HG03060 (cell line): ENCODE results near the gene KIRREL2.
"Not testable (repeated sequence)": the region's sequence is repeated elsewhere in the genome, so short reads cannot be mapped to it uniquely, and the experiment has no call there.

Source experiments
- ATAC-seq: cut with Tn5 transposase; IDR thresholded peaks from one replicate; pipeline ENCODE4 v1.9.1; 2021; ENCODE audit warnings: low read depth, moderate number of reproducible peaks; ENCODE audit not compliant: unreplicated experiment

Gene KIRREL2

DNA sequence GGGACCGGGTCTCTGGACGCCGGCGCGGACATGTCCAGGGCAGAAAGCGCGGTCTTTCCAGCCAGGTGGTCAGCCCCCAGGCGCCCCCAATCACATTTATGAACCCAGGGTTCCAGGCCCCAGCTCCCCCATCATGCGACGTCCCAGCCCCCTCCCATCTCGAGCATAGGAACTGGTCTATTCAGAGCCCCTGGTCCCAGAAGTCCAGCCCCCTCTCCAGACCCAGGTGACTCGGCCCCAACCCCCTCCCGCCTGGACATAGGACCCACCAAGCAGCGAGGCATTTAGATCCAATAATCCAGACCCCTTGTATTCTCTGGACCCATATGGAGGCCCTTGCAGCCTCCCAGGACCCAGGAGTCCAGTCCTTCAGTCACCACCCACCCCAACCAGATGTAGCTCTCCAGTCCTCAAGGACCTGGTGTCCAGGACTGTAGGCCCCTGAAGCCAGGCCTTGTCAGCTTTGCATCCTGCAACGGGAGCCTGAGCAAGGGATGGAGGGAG is 12.2 kb downstream of the KIRREL2 start:
- ATAC-seq: no peak

GRCh38 chr19:35869327-35870123 is 12.8 kb downstream of the KIRREL2 start:
- no peak for ATAC-seq

DNA sequence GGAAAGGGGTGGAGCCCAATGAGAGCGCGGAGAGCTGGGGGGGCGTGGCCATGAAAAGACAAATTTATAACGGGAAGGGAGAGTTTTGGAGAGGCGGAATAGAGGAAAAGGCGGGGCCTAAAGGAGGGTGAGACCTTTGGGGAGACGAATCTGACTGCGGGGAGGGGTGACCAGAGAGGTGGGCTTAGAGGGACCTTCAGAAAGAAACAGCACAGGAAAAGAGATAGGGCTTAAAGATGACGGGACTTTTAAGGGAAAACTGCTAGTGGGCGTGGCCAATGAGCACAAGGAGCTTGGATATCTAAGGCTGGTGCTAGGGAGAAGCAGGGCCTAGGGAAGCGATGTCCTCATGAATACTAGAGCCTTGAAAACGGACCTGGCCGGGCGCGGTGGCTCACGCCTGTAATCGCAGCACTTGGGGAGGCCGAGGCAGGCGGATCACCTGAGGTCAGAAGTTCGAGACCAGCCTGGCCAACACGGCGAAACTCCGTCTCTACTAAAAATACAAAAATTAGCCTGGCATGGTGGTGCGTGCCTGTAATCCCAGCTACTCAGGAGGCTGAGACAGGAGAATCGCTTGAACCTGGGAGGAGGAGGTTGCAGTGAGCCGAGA is 13.5 kb downstream of the KIRREL2 start:
- ATAC-seq: not testable (repeated sequence)

GRCh38 chr19:35870798-35871197 is 14.1 kb downstream of the KIRREL2 start:
- ATAC-seq: no peak

DNA sequence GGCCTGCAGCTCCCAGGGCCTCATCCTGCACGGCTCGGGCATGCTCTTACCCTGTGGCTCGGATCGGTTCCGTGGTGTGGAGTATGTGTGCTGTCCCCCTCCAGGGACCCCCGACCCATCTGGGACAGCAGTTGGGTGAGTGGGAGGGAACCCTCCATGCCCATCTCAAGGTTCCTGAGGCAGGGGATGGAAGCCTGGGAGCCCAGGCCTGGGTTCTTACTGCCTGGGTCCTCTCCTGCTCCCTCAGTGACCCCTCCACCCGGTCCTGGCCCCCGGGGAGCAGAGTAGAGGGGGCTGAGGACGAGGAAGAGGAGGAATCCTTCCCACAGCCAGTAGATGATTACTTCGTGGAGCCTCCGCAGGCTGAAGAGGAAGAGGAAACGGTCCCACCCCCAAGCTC is 14.9 kb downstream of the KIRREL2 start:
- no peak for ATAC-seq

DNA sequence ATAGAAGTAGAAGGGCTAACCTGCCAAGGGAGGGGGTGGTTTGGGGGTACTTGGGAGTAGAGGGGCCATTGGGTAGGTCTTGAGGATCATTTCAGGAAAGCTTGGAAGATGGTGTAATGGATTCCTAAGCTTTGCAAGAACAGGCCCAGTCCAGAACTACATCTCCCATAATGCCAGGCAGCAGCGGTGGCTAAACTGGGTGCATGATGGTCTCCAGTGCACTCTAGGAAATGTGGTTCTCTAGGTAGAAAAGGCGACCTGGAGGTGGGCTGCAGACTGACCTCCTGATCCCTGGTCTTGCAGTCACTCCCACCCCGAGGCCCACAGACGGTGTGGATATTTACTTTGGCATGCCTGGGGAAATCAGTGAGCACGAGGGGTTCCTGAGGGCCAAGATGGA is 15.5 kb downstream of the KIRREL2 start:
- ATAC-seq: no peak

DNA sequence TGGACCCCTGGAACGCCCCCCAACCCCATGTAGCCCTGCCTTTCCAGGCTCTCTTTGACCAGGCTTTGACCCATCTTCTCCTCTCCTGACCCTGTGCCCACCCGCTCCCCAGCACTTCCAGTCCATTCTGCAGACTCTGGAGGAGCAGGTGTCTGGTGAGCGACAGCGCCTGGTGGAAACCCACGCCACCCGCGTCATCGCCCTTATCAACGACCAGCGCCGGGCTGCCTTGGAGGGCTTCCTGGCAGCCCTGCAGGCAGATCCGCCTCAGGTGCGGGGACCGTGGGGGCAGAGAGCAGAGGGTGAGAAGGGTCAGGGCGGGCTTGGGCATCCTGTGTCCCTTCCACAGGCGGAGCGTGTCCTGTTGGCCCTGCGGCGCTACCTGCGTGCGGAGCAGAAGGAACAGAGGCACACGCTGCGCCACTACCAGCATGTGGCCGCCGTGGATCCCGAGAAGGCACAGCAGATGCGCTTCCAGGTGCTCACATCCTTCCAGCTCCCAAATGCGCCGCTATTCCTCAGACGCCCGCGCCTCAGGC is 17.8 kb downstream of the KIRREL2 start:
- ATAC-seq: no peak

DNA sequence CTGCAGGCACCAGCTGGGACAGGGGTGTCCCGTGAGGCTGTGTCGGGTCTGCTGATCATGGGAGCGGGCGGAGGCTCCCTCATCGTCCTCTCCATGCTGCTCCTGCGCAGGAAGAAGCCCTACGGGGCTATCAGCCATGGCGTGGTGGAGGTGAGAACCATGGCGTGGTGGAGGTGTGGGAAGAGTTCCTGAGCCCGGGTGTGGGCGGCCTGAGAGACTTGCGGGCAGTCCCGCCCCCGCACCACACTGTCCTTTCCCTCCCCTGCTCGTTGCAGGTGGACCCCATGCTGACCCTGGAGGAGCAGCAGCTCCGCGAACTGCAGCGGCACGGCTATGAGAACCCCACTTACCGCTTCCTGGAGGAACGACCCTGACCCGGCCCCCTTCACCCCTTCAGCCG is 22.4 kb downstream of the KIRREL2 start:
- ATAC-seq: no peak

GRCh38 chr19:35879770-35880317 is 23.1 kb downstream of the KIRREL2 start:
- ATAC-seq: no peak

DNA sequence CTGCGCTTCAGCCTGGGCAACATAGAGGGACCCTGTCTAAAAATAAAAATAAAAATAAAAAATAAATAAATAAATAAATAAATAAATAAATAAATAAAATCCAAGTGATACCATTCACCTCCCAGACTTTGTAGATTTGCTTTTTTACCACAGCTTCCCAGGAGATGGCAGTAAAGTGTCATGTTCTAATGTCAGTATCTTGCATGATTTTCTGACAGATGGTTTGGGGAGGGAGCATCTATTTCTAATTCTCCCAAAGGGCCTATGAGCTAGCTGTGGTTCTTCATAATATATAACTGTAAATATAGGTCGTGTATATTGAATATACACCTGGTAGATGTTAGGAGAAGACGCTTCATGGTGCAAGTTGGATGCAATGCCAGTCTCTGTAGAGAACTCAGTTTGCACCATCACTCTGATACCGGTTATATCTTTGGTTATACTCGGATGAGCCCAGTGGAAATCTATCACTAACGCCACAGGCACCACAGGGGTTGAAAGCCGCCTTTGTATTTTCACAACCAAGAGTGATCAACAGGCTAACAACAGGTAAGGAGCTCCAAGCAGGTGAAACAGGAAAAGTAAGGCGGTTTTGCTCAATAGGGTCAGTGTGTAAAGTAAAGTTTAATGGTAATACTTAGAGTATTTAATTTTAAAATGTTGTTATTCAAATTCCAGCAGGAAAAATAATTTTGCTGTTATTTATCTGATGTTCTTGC is 25.6 kb downstream of the KIRREL2 start:
- ATAC-seq: no peak

DNA sequence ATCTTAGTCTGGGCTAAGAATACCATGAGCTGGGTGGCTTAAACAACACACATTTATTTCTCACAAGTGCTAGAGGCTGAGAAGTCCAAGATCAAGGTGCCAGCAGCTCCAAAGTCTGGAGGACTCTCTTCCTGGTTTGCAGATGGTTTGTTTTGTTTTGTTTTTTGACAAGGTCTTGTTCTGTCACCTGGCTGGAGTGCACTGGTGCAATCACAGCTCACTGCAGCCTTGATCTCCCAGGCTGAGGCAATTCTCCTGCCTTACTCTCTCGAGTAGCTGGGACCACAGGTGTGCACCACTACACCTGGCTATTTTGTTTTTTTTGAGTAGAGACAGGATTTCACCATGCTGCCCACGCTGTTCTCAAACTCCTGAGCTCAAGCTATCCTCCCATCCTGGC is 27.2 kb downstream of the KIRREL2 start:
- no peak for ATAC-seq

GRCh38 chr19:35885225-35885738 is 28.6 kb downstream of the KIRREL2 start:
- ATAC-seq: no peak

DNA sequence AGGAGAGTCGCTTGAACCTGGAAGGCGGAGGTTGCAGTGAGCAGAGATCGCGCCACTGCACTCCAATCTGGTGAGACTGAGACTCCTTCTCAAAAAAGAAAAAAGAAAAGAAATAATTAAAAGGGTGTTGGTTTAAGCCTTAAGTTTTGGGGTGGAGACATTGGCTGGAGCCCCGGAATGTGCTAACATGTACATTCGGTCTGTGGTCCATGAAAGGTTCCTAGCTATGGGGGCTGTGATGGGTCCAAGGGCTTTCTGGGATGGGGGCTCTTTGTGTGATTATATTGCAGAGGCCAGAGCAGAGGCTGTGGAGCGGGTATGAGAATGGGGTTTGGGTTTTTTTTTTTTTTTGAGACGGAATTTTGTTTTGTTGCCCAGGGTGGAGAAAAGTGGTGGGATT is 29.2 kb downstream of the KIRREL2 start:
- ATAC-seq: no peak

GRCh38 chr19:35887197-35887596 is 30.5 kb downstream of the KIRREL2 start:
- ATAC-seq: no peak

- no peak for ATAC-seq
These were observed 31.7 kb downstream of the KIRREL2 start for GRCh38 chr19:35888398-35888797.

DNA sequence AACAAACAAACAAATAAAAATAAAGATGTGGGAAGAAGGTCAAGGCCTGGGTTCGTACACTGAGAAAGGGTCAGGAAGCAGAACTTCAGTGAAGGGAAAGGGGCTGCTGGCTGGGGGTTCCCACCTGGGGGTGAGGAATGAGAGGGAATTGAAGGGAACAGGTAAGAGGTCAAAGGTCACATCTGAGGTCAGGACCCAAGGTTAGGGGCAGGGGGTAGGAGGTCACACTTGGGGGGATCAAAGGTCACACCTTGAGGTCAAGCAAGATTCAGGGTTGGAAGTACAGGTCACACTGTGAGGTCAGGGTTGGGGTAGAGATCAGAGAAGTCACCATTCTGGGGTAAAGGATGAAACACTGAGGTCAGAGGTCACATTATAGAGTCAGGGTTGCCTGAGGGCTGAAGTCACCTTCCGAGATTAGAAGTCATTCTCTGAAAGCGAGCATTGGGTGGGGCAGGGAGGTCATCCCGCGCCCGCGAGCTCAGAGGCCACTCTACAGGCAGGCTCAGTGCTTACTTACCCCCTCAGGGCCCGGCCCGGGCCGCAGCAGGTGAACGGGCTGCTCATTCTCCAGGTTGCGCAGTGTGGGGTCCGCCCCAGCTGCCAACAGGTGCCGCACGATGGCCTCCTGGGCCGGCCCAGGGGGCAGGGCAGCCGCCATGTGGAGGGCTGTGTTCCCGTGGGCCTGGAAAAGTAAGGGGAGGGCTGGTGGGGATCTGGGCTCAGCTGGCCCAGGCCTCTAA is 32.8 kb downstream of the KIRREL2 start:
- no peak for ATAC-seq

DNA sequence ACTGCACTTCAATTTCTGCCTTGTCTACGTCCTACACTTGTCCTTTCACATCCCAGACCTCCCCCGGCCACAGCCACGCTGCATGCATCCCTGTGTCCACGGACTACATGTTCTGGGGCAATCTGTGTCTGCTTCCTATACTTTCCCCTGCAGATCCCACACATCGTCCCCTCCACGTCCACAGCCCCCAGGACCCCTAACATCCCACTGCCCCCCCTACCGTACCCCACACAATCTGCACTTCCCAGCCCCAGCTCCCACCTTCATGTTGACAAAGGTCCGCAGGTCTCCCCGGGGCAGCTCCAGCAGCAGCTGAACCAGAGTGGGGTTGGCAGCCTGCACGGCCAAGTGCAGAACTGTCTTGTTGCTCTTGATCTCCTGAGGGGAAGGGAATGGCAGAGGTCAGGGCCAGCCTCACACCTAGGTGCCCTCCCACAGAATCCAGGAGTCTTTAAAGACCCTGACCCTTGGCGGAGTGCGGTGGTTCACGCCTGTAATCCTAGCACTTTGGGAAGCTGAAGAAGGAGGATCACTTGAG is 33.5 kb downstream of the KIRREL2 start:
- ATAC-seq: no peak

DNA sequence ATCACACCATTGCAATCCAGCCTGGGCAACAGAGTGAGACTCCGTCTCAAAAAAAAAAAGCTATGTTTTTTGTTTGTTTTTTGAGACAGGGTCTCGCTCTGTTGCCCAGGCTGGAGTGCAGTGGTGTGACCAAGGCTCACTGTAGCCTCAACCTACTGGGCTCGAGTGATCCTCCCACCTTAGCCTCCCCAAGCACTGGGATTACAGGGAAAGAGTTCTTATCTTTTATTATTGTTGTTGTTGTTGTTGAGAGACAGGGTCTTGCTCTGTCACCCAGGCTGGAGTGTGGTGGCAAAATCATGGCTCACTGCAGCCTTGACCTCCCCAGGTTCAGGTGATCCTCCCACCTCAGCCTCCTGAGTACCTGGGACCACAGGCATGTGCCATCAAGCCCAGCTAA is 35.1 kb downstream of the KIRREL2 start:
- ATAC-seq: not testable (repeated sequence)

DNA sequence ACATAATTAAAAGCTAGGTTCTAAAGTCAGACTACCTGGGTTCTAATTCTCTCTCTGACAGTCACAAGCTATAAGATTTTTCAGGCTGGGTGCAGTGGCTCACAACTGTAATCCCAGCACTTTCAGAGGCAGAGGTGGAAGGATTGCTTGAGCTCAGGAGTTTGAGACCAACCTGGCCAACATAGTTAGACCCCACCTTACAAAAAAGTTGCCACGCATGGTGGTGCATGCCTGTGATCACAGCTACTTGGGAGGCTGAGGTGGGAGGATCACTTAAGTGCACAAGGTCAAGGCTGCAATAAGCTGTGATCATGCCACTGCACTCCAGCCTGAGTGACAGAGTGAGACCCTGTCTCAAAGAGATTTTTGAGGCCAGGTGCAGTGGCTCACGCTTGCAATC is 37.6 kb downstream of the KIRREL2 start:
- ATAC-seq: no peak
